SW480 (cell line): ENCODE results near the gene UBE2M.
"Not testable (repeated sequence)": the region's sequence is repeated elsewhere in the genome, so short reads cannot be mapped to it uniquely, and the experiment has no call there.

ENCODE experiments used
- DNase-seq: peaks from one replicate; pipeline ENCODE4 v3.0.0-alpha.2; 2016; ENCODE audit warnings: low spot score

UBE2M gene

DNA sequence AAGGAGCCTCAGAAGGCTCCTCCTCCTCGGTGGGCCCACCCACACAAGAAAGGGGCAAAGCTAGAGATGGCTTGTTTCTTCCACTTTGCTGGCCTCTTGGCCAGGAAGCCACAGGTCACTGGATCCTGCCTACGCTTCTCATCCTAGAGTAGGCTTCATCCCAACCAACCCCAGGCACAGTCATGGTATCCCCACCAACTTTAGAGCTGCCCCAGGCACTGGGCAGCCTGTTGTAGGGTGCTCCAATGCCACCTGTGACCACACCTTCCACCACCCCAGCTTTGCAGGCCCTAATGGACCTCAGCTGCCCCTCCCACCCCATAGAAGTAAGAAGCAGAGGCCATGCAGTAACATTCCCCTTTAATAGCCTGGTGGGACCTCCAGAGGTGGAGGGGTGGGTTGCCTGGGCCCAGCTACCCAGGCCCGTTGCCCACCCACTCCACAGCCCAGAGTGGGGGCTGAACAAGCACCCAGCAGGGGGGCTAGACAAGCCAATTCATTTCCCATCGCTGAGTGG, 3.0 kb downstream of the UBE2M start:
- DNase-seq, result no peak

GRCh38 chr19:58554494-58555368, 3.7 kb downstream of the UBE2M start, which contains the start of gene CHMP2A:
TSS of gene CHMP2A (minus strand) at chr19:58555105. CDS start at chr19:58554212, 893 bp downstream.
- peak; percentile 99 for DNase-seq

DNA sequence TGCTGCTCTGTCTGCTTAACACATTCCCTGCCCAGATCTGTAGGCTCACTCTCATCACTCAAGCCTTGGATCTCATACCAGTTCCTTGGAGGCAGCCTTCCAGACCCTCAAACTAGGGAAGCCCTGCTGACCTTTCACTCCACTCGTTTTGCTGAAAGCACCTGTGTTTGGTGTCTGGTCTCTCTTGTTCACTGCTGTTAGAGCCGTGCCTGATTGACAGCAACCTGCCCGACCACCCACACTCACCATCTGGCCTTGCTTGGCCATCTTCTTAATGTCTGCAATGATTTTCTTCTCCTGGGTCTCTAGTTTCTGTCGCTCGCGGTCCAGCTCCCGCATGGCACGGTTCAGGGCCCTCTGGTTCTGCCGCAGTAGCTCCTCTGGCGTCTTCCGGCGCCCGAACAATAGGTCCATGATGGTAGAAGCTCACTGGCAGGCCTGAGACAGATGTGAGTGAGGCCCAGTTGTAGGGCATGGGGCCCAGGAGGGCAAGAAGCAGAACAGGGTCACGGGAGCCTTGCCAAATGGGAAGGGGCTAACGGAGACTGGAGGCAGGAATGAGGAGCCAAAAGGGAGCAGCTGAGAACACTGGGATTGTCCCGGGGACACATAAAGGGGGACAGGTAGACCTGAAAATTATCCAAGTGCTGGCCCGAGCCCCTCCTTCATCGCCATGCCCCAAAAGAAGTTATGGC, 4.5 kb downstream of the UBE2M start:
- DNase-seq, result no peak

GRCh38 chr19:58552655-58553054, 5.8 kb downstream of the UBE2M start:
- DNase-seq, result no peak

GRCh38 chr19:58551577-58552471, 6.6 kb downstream of the UBE2M start:
- no peak for DNase-seq

DNA sequence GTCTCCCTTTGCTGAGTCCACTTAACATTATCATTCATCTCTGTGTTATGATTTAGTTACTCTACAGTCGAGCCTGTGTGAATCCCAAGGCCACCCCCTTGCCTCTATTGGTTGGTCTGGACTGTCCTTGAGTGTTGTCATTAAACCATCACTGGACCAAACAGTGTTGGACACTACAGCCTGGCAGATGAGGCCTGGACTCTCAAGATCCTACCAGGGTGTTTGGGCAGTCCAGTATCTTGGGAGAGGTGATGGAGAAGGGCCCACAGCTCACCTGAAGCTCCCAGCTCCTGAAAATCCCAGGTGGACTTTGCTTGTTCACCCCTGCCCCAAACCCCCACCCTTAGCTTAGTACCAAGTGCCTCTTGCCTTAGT, 7.3 kb downstream of the UBE2M start:
- no peak for DNase-seq

DNA sequence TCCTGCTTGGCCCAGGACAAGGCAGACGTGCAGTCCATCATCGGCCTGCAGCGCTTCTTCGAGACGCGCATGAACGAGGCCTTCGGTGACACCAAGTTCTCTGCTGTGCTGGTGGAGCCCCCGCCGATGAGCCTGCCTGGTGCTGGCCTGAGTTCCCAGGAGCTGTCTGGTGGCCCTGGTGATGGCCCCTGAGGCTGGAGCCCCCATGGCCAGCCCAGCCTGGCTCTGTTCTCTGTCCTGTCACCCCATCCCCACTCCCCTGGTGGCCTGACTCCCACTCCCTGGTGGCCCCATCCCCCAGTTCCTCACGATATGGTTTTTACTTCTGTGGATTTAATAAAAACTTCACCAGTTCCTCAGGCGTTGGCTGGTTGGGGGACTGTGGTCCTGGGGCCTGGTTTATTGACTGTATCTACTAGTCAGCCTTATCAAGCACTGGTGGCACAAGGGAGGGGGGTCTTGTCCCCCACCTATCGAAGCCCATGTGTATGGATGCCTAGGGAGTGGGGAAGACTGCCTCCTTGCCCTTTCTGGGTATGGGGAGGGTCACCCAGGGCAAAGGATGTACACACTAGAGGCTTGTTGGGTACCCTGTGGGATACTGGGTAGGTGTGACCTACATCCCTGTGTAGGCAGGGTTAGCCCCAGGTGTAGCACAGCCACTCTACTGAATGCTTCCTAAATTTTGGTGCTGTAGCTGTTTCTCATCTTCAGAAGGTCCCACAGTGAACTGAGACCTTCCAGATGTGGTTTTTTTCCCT, 7.9 kb downstream of the UBE2M start:
- DNase-seq, result no peak

GRCh38 chr19:58549664-58550361, 8.6 kb downstream of the UBE2M start:
- DNase-seq, result no peak

GRCh38 chr19:58548859-58549663, 9.3 kb downstream of the UBE2M start:
- no peak for DNase-seq

GRCh38 chr19:58547323-58548312, 10.8 kb downstream of the UBE2M start:
- no peak for DNase-seq

- DNase-seq, result no peak
These were observed 12.3 kb downstream of the UBE2M start for GRCh38 chr19:58546019-58546530.

DNA sequence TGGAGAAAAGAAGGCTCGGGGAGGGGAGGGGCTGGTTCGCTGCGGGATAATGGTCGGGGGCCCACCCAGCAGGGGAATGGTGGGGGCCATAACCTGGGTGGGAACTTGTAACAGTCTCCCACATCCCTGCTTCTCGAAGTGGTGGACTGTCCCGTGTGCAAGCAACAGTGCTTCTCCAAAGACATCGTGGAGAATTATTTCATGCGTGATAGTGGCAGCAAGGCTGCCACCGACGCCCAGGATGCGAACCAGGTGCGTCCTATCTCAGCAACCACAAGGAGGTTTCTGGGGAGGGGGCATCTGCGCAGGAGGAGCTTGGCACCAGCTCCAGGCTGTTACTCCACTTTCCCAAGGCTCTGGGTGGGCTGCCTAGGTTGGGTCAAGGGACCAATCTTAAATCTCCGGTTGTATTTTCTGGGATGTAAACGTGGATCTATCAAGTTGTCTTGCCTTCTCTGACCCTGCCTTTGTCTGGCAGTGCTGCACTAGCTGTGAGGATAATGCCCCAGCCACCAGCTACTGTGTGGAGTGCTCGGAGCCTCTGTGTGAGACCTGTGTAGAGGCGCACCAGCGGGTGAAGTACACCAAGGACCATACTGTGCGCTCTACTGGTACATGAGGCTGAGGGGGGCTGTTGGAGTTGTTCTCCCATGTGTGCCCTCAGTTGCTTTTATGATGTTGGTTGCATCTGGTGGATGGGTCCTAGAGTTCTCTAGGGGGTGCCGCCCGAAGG, 13.0 kb downstream of the UBE2M start:
- DNase-seq, result no peak

- peak; percentile 43 for DNase-seq
These were observed 13.7 kb downstream of the UBE2M start for GRCh38 chr19:58544591-58545285.

GRCh38 chr19:58543826-58544590, 14.4 kb downstream of the UBE2M start, which contains the start of gene TRIM28:
TSS of gene TRIM28 (plus strand) at chr19:58544064. CDS start at chr19:58544758, 694 bp downstream.
- DNase-seq, result peak; percentile 100

- not testable (repeated sequence) for DNase-seq
These were observed 15.6 kb downstream of the UBE2M start for GRCh38 chr19:58542641-58543372.
